Activated CD8-positive, alpha-beta memory T cell treated with anti-CD3 and anti-CD28 coated beads for 4 hours (primary cell): ENCODE measurements around the gene IL11.

Experiments used
- DNase-seq, 2 donors: peaks; one replicate each; pipeline ENCODE4 v3.0.0-alpha.2; 2020; ENCODE audit warnings: low read depth in 2 of 2

IL11 gene

GRCh38 chr19:55372316-55373081, 2.2 kb upstream of the IL11 start:
- no peak for DNase-seq

DNA sequence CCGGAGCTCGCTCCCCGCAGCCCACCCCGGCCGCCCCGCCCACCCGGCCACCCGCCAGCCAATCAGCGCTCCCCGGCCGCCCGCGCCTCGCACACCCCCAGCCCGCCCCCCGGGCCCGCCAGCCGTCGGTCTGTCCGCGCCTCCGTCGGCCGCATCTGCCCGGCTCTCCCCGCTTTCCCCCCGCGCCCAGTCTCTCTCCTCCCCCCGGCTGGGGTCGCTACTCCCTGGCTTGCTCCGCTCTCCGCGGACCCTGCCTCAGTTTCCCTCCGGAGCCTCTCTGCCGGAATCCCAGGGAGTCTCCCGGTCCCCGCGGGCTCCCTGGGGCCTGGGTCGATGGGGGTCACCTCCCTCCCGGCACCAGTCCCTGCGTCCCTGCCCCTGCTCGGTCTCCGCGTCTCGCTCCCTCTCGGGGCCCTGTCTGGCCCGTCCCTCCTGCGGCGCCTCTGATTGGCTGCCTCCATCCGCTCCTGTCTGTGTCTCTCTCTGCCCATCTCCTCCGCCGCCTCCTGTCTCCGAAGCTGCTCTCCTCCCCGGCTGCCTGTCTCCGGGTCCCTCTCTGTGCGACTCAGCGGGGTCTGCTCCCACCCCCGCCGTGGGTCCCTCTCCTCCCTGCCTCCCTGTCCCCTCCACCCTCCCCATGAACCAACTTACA, 484 bp downstream of the IL11 start:
- DNase-seq: no peak

- DNase-seq: no peak
These were observed 1.3 kb downstream of the IL11 start for GRCh38 chr19:55368701-55369563.

- DNase-seq: no peak
These were observed 2.2 kb downstream of the IL11 start for GRCh38 chr19:55368106-55368505.

DNA sequence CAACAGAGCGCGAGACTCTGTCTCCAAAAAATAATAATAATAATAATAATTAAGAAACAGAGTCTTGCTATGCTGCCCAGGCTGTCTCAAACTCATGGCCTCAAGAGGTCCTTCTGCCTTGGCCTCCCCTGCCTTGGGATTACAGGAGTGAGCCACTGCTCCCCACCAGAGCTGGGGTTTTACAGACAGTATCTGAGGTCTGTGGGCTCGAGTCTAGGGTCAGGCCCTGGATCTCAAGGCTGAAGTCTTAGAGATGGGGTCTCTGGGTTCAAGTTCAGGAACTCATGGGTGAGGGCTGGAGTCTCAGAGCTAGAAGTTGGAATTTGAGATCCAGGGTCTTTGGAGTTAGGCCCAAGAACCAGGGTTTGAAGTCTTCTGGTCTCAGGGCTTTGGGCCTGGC, 3.5 kb downstream of the IL11 start:
- DNase-seq: no peak

DNA sequence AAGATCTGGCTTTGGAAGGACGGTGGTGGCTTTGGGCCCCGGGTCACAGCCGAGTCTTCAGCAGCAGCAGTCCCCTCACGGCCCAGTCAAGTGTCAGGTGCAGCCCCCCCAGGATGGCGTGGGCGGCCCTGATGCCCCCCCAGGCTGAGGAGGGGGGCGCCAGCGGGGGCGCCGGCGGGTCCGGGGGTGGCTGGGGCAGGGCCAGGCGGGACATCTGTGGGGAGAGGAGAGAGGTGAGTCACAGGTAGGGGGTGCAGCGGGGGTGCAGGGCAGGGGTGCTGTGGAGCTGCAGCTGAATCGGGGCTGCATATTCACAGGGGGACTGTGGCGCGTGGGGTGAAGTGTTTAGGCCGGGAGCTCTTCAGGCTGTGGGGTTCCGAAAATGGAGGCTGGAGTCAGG, 4.3 kb downstream of the IL11 start:
- no peak for DNase-seq

DNA sequence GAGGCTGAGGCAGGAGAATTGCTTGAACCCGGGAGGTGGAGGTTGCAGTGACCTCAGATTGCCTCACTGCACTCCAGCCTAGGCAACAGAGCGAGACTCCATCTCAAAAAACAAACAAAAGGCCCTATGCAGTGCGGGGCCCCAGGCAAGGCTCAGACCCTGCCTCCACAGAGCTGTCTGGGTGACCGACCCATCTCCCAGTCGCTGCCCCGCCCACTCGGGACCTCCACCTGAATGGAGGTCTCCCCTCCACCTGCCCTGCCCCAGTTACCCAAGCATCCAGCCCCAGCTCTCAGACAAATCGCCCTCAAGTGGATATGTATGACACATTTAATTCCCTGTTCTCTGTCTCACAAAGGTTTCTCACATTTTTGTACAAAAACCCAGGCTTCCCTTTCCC, 5.0 kb downstream of the IL11 start:
- DNase-seq: no peak

DNA sequence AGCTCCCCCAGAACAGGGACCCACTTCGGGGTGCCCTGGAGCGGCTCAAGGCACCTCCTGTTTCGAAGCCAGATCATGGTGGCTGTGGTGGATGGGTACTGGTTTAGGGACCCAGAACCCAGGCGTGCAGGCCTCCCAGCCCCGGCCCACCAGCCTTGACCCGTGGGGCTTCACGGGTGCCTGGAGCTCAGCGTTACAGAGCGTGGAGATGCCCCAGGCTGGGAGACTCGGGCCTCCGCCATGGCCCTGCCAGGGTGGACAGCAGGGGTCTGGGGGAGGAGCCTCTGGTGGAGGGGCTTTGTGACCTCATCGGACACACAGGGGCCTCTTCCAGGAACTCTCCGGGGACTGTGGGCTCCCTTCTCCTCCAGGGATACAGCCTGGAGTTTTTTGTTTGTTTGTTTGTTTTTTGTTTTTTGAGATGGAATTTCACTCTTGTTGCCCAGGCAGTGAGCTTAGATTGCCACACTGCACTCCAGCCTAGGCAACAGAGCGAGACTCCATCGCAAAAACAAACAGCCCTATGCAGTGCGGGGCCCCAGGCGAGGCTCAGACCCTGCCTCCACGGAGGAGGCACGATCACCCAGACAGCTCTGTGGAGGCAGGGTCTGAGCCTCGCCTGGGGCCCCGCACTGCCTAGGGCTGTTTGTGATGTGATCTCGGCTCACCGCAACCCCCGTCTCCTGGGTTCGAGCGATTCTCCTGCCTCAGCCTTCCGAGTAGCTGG, 7.1 kb downstream of the IL11 start, which contains the start of gene GARIN5B:
Gene GARIN5B, minus strand, starts transcription at position 271 of the 727 bp plus-strand sequence. Its CDS starts 194 bp downstream, at position 77.
- no peak for DNase-seq

- DNase-seq: no peak
These were observed 7.9 kb downstream of the IL11 start for GRCh38 chr19:55362174-55362989.

DNA sequence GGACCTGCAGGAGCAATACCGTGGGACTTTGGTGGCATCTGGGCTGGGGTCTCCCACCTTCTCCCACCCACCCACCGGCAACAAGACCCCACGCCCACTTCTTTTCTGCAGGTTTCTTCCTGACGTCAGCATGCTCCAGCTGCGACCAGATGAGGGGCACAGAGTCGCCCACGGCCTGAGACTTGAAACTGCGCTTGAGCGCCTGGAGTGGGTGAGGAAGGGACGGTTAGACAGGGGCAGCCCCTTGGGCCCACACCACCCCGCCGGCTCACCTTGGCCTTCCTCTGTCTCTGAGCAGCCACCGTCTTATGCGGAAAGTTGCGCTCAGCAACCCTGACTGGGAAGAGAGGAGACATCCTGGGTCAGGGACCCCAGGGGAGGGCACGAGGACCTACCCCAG, 9.4 kb downstream of the IL11 start:
- DNase-seq: no peak

GRCh38 chr19:55358943-55359908, 11.0 kb downstream of the IL11 start:
- no peak for DNase-seq

- no peak for DNase-seq
These were observed 11.8 kb downstream of the IL11 start for GRCh38 chr19:55358493-55358892.

DNA sequence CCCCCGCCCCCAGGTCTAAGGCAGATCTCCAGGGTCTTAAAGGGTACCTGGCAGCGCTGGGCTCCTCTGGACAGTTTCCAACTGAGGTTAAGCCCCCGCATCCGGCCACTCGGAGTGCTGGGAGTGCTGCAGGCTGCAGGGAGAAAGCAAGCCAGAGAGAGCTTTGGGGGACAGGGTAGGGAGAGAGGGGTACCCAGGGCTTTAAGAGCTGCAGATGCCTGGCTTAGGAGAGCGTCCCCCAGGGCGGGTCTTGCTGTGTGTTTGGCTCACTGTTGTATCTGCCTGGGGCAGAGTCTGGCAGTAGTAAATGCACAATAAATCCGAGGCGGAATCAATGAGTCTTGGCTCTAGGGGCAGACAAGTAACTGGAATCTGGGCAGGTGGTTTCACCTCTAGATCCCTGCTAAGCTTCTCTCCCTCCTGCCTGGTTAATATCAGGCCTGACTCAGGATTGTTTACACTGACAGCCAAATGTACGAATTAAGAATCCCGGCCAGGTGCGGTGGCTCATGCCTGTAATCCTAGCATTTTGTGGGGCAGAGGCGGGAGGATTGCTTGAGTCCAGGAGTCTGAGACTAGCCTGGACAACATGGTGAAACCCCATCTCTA, 14.9 kb downstream of the IL11 start:
- DNase-seq: no peak

DNA sequence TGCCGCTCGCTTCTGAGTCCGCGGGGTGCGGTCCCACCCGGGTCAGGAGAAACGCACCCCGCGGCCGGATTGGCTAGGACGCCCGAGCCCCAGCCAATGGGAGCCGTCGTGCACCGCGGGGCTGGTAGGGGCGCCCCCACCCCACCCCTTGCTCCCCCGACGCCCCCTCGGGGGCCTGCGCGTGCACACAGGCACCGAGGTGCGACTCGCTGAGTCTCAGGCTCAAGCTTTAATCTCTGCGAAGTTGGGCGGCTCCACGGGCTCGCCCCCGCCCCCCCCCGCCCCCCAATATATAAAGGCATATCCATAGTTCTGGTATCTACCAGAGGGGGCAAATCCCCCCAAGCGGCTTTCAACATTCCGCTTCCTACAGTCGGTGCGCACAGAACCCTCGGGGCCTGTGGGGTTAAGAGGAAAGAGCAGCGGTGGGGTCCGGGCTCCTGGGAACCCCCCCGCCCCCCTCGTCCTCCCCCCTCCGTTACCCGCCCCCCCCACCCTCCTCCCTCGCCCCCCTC, 15.5 kb downstream of the IL11 start, which contains the start of gene COX6B2:
Gene COX6B2, minus strand, starts transcription at position 22 of the 515 bp plus-strand sequence. CDS start 198 bp downstream, outside the sequence.
- DNase-seq: no peak

- DNase-seq: no peak
These were observed 16.2 kb downstream of the IL11 start for GRCh38 chr19:55353803-55354697.

GRCh38 chr19:55353356-55353802, 16.9 kb downstream of the IL11 start:
- no peak for DNase-seq

DNA sequence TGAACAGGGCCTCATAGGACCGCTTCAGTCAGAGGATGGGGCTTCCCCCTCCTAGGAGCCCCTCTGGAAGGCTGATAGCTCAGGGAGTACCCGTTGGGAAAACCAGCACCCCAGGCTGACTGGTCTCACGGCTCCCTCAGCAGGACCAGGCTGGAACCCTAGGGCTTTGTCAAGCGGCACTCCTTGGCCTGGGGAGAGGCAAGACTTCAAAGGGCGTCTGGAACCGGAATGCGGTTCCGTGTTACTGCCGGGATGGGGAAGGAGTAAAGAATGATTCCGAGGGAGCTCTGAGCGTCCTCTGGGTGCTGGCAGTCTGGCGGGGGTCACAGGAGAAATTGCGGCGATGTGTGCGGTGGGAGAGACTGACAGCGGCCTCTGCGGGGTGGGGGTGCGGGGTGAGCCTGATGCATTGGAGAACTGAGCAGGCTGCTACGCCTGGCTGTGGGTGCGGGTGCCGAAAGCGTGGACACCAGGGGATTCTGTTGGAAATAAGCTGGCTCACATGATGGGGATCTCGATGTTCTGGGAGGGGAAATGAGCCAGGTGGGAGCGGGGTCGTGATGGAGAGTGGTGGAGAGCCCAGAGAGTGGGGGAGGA, 17.6 kb downstream of the IL11 start:
- DNase-seq: no peak
